GM21786 (cell line): ENCODE results near the gene USP11.

Experiments
- ATAC-seq: cut with Tn5 transposase; IDR thresholded peaks from one replicate; pipeline ENCODE4 v1.9.1; 2021; ENCODE audit not compliant: unreplicated experiment

Gene USP11

DNA sequence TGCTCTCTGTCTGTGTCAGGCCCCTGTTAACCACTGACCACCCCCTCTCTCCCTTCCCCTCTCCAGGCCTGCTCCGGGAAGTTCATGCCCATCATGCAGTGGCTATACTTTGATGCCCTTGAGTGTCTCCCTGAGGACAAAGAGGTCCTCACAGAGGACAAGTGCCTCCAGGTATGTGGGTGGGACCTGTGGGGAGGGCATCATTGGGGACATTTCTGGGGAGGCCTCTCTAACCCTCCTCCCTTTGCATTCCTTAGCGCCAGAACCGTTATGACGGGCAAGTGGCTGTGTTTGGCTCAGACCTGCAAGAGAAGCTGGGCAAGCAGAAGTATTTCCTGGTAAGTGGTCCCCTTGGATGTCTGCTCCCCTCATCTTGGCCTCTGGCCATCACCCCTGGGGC is 29.9 kb upstream of the USP11 start:
- ATAC-seq = no peak

DNA sequence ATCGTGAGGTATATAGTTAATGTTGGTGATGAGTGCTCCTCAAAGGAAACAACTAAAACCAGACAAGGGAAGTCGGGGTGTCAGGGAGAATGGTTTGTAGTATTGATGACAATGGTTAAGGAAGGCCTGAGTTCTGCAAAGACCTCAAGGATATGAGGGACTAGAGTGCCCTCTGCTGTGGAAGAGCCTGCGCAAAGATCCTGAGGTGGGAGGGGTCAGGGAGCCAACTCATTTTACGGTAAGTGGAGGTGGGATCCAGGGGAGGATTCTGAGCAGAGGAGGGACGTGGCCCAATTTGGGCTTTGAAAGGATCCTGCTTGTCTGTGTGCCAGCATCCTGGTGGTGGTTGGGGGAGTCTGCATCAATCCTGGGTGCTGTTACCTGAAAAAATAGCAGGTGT is 27.8 kb upstream of the USP11 start:
- ATAC-seq = no peak

DNA sequence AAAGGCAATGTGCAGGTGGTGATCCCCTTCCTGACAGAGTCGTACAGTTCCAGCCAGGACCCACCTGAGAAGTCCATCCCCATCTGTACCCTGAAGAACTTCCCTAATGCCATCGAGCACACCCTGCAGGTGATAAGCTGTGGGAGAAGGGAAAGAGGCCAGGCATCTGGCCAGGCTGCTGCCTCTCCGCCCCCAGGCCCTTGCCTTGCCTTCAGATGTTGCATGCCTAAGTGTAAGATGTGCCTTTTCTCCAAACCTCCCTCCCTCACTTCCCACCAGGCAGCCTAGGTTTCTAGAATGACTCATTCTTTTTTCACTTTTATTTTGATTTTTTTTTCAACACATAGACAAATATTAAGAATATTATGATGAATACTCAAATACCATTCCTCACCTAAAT is 26.5 kb upstream of the USP11 start:
- ATAC-seq = no peak

DNA sequence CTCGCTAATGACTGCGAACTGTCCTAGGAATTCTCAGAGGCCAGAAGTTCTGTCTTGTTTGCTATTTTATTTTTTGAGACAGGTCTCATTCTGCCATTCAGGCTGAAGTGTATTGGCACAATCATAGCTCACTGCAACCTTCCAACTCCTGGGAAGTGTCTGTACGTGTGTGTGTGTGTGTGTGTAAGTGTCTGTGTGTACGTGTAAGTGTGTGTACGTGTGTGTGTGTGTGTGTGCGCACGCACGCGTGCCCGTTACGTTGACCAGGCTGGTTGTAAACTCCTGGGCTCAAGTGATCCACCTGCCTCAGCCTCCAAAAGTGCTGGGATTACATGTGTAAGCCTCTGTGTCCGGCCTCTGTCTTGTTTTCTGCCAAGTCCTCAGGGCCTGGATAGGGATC is 24.7 kb upstream of the USP11 start:
- ATAC-seq = no peak

DNA sequence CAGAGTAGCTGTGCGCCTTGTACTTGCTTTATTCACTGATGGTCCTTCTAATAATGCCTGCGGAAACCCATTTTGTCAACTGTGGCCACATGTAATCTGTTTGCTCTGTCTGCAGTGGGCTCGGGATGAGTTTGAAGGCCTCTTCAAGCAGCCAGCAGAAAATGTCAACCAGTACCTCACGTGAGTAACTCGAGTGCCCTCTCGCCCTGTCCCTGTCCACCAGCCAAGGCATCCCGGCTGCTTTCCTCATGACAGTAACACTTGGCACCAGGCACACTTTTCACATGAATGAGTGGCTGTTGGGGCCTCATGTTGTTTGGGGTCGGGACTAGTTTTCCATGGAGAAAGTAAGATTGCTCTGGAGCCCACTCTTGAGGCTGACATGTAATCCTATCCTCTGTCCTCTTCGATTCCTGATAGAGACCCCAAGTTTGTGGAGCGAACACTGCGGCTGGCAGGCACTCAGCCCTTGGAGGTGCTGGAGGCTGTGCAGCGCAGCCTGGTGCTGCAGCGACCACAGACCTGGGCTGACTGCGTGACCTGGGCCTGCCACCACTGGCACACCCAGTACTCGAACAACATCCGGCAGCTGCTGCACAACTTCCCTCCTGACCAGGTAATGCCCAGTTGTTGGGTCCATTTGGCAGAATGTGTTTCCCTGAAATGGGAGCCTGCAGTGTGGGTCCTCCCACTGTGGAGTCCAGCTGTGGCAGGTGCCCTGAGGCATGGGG is 23.1 kb upstream of the USP11 start:
- ATAC-seq = no peak

DNA sequence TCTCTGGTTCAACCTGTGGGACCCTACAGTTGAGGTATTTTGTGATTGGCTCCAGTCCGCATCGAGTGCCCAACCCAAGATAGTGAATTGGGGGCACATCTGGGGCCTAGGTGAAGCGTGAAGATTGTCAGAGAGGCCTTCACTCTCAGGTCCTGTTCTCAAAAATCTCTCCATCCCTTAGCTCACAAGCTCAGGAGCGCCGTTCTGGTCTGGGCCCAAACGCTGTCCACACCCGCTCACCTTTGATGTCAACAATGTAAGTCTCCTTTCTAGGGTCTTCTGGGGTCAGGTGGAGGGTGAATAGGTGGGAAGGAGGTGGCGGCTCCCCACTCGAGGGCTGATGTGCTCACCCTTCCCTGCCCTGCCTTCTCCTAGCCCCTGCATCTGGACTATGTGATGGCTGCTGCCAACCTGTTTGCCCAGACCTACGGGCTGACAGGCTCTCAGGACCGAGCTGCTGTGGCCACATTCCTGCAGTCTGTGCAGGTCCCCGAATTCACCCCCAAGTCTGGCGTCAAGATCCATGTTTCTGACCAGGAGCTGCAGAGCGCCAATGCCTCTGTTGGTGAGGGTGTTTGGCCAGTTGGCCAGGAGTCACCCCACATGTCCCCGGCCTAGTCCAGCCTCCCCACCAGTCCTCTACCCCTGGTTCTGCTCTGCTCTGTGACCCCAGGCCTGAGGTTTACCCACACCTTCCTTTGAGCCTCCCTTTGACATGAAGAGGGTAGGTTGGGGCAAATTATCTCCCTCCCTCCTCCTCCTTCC is 22.0 kb upstream of the USP11 start:
- ATAC-seq = no peak

DNA sequence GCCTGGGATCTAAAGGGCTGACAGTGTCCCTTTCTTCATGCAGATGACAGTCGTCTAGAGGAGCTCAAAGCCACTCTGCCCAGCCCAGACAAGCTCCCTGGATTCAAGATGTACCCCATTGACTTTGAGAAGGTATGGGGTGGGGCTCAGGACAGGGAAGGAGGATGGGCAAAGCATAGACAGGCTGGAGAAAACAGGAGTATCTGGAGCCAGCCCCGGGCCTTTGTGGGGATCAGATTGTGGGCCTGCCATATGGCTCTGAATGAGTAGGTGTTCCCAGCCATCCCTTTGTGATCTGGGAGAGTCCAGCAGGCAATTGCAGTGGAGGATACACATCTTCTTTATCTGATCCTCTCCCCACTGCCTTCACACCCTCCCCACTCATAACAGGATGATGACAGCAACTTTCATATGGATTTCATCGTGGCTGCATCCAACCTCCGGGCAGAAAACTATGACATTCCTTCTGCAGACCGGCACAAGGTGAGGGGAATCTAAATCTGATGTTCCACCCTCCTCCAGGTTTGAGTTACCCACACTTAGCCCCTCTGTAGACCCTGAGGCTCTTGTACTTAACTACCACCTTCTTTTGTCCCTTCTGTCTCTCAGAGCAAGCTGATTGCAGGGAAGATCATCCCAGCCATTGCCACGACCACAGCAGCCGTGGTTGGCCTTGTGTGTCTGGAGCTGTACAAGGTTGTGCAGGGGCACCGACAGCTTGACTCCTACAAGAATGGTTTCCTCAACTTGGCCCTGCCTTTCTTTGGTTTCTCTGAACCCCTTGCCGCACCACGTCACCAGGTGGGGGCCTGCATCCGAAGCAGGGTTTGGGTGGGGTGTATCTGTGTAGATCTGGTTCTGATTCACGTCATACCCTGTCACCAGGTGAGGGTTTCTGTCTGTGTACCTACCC is 20.2 kb upstream of the USP11 start:
- ATAC-seq = no peak

DNA sequence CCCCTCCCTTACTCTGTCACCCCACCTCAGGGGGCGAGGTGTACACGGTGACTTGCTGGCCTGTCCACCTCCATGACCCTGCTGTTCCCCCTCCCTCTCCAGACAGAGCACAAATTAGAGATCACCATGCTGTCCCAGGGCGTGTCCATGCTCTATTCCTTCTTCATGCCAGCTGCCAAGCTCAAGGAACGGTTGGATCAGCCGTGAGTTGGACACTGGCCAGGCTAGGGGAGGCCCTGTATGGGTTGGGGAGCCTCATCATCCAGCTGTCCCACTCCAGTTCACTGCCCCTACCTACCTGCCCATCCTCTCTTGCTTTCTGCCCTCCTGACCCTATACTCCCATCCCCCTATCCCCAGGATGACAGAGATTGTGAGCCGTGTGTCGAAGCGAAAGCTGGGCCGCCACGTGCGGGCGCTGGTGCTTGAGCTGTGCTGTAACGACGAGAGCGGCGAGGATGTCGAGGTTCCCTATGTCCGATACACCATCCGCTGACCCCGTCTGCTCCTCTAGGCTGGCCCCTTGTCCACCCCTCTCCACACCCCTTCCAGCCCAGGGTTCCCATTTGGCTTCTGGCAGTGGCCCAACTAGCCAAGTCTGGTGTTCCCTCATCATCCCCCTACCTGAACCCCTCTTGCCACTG is 18.3 kb upstream of the USP11 start:
- no peak for ATAC-seq

DNA sequence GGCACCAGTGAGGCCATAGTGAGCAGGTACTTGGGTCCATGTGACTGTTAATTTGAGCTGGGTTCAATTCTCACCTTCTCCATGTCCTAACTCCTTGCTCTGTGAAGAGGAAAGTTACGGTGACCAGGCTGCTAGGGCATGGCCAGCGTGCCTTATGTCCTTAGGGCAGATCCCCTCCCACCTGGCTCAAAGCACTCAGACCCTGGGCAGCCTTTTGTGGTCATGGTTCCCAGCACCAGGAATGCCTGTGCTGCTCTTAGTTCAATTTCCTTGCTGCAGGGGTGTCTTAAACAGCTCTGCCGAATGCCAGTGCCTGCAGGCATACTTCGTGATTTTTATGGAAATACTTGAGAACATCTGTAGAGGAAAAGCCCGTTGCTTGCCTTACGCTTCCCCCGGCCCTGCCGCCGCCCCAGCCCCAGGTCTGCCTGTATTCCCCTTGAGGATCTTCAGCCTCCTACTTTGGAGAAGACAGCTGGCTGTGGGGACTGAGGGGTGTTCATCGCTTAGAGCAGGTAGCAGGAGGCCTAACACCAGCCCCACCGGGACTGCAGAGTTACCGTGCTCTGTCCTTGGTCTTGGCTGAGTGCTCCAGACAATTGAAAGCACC is 17.4 kb upstream of the USP11 start:
- no peak for ATAC-seq

DNA sequence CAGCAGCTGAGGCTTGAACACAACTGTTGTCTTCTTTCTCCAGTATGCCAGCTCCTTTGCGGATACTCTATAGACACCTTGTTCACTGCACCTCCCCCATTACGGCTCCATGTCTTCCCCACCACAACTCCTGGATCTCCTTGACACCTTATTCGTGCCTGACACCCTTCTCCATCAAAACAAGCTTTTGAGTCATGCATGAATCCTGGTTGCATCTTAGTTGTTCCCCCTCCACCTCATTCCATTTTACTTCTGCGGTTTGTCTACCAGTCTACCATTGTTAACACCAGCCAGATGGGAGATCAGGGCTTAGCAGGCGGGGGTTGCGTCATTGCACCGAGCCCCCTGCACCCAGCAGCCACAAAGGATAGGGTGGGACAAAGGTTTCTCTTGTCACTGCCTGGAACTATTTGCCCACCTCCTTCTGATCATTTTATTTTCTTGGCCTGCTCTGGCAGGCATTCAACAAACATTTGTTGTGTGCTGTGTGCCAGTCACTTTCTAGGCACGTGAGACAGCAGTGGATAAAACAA is 16.4 kb upstream of the USP11 start:
- ATAC-seq = no peak

DNA sequence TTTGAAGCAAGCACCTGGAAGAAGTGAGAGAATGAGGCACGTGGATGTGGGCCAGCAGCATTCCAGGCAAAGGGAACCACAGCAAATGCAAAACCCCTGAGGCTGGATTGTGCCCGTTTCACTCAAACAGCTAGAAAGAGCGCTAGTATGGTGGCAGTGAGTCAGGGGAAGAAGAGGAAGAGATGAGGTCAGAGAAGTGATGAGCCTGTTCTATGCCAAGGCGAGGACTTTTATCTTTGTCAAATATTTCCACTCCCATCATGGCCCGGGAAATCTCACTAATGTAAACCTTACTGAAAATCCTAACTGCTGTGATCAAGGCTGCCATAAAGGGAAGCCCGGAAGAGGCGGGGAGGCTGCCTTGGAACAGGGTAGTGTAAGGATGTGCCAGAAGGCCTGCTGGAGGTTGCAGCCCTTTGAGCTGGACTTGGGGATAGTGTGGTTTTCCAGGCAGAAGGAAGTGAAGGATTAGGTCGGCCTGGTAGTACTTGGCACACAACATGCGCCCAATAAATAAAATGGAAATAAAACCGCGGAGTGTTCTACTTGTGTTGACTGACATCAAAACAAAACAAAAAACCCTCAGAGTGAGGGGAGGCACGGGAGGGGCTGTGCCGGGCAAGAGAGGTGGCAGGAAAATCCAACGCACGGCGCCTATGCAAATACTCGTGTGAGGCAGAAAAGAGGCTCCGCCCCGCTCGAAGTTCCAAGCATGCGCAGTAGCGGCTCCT is 15.5 kb upstream of the USP11 start:
- no peak for ATAC-seq

DNA sequence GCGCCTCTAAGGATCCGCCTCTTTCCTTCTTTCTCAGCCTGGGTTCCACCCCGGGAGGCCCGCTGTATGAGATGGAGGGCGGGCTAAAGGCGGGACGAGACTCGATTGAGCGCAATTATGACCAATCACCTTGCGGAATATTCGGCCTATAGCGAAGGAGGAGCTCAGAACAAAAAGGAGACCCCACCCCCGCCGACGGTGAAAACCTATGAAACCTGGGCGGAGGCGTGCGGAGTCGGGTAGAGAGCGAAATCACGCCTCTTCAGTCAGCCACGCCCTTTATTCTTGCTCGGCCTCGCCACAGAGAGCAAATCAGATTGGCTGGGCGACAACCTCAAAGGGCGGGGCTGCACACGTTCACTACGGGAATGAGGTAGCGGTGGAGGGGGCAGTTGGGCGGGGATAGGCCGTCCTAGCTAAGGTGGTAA is 14.9 kb upstream of the USP11 start:
- peak; percentile 88 for ATAC-seq

DNA sequence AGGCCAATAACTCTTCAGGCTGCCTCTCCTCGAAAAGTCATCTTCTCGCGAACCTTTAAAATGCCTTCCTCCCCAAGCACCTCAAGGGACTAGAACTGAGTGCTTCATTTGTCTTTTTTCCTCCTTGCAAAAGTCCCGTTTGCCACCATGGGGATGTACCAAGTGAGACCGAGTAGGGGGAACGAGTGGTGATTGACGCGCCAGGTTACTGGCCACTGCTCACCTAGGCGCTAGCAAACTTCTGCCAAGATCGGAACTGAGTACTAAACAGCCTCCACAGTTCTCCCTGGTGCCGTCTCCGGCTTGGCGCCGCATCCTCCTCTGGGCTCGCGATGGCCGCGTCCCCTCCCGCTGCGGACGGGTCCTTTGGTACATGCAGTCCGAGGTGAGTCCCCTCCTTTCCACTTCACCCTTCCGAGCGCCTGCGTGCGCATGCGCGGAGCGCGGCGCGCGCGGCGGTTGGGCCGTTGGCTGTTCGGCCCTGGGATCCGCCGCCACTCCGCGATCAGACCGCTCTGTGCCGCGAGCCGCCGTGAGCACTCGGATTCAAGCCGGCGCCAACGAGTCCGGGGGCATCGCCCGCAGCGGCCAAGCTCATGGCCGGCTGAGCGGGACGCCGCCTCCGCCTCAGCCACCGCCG is 14.4 kb upstream of the USP11 start, which contains the start of gene CDK16:
TSS of gene CDK16 (plus strand) at position 402 of the 640 bp plus-strand sequence. CDS start 4,877 bp downstream, outside the sequence.
- ATAC-seq = peak; percentile 40

DNA sequence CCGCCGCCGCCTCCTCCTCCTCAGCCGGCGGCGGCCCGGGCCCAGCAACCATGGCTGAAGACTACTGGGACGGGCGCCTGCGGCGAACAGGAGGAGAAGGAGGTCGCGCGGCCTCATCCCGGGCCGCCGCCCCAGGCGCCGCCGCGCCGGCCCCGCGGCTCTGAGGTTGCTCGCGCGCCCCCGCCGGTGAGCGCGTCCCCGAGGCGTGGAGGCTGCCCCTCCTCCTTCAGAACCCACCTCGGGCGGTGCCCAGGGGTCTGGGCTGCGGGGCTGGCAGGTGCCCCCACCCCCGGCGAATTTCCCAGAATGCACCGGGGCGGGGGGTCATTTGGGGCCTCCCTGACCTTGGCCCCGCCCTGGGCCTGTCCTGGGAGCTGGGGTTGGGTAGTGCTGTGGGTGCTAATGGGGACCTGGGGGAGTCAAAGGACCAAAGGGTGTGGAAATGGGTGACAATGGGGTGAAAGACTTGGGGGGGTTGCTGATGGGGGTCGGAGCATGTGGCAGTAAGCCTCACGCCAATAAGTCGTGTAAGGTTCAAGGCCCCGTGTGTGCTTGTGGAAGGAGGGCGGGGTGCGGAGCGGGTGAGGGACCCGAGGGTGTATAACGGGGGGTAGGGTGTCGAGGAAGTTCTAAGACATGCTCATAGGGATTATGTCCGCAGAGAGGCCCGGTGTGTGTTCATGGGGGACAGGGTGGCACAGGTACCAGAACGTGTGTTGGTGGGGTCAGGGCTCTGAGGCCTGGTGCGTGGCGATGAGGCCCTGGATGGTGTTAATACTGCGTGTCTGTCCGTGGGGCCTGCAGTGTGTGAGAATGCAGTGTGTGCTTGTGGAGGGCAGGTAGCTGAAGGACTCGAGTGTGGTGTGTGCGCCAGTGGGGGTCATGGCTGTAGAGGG is 13.6 kb upstream of the USP11 start:
- ATAC-seq = no peak

DNA sequence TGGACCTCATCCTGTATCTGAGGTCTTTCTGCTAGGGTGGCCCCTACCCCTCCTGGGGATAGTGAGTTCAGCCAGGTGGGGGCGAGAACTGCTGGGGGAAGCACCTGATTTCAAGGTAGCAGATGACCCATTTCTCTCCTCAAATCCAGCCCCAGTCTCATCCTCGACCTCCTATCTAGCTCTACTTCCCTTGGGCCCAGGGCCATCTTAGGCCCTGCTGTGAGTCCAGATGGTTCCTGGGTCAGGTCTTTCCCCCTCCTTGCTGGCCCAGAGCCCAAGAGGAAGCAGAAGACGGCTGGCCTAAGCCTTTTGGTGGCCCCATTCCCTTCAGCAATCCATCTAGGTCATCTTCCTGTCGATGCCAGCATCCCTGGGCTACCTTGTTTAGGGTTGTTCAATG is 11.1 kb upstream of the USP11 start:
- no peak for ATAC-seq

DNA sequence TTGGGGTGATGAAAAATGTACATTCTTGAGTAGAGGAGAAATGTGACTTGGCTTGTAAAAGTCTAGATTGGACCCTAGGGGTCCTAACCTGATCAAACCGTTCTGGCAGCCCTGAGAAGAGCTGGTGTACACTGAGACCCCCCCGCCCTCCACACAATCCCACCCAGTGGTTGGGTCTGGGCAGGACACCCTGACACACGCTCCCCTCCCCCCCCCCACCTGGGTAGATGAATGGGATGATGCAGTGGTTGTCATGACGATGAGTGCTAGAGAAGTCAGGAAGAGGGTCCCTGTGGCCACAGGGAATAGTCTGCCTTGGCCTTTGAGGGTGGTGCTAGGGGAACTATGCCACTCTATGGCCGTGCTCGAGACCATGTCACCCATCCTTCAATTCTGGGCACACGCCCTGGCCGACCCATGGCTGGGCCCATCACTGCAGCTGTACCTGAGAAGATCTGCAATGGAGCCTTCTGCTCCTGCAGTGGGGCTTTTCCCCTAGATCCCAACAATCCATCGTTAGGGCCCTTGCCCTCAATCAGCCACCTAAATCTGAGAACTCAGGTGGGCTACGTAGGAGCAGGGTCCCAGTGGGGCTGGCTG is 10.0 kb upstream of the USP11 start:
- no peak for ATAC-seq

DNA sequence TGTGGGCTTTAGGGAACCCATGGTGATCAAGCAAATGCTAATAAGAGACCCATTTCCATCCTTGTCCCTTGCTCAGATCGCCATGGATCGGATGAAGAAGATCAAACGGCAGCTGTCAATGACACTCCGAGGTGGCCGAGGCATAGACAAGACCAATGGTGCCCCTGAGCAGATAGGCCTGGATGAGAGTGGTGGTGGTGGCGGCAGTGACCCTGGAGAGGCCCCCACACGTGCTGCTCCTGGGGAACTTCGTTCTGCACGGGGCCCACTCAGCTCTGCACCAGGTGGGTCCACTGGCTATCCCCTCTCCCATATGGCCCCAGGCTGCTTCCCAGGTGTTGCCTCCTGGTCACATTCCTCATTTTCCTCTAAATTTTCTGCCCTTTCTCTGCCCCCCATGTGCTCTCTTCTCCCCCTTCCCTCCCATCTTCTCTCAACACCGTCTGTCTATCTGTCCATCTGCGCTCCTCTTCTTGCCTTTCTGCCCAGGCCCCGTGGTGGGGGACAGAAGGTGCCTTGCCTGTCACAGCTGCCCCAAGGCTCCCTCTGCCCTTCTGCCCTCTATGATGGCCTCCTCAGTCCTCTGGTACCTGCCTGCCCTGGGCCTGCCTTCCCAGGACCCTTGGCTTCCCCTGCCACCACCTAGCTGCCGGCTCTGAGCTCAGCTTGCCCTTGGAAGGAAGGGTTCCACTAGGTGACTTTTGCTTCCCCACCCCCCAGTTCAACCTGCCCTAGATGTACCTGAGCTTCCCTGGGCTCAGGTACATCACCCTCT is 9.1 kb upstream of the USP11 start:
- no peak for ATAC-seq
